Measurements from ENCODE around the gene TRRAP.

The TRRAP gene

GRCh38 chr7:98996150-98996552 is 117.8 kb downstream of the TRRAP start:
- H3K36me3 ChIP-seq = peaks cover 45 to 83% (median 72%) of the 10 kb centered on the region in 3 donors
- H3K4me1 ChIP-seq = peaks cover 0 to 7% (median 0%) of the 10 kb centered on the region in 4 donors
- H3K27ac ChIP-seq = no peak overlapping the region
- H3K4me3 ChIP-seq = no peak overlapping the region
- TF ChIP-seq CTCF (IDR thresholded peaks at IDR 0.05) = no peak
- DNase-seq = no peak
- no peaks in the 10 kb centered on the region for H3K9me3 ChIP-seq
- H3K27me3 ChIP-seq = no peaks in the 10 kb centered on the region
- intact Hi-C loops (cut with DNase I; ENCODE audit: low total_unique reads) = no loop called here

- H3K27me3 ChIP-seq = no peaks in the 10 kb centered on the region
- no peaks in the 10 kb centered on the region for H3K9me3 ChIP-seq
- intact Hi-C loops (cut with DNase I; ENCODE audit: low total_unique reads) = no loop called here
- DNase-seq = peak; percentile 18 to 25
- TF ChIP-seq CTCF (IDR thresholded peaks at IDR 0.05) = no peak
- H3K27ac ChIP-seq = peak overlapping the region in 1 of 2 donors; percentile 31
- peaks cover 34 to 83% (median 67%) of the 10 kb centered on the region in 3 donors for H3K36me3 ChIP-seq
- no peak overlapping the region for H3K4me3 ChIP-seq
- peaks cover 0 to 7% (median 0%) of the 10 kb centered on the region in 4 donors for H3K4me1 ChIP-seq
Measured at GRCh38 chr7:98997846-98998245, 119.5 kb downstream of the TRRAP start.

GRCh38 chr7:98998821-98999725 is 120.7 kb downstream of the TRRAP start:
- peaks cover 24 to 83% (median 66%) of the 10 kb centered on the region in 3 donors for H3K36me3 ChIP-seq
- no peaks in the 10 kb centered on the region for H3K27me3 ChIP-seq

GRCh38 chr7:99000196-99000903 is 122.0 kb downstream of the TRRAP start:
- TF ChIP-seq CTCF (IDR thresholded peaks at IDR 0.05) = no peak
- Histone ChIP-seq H3K27me3 (no peaks in the 10 kb centered on the region), H3K4me1 (peaks cover 0 to 7% (median 0%) of the 10 kb centered on the region in 4 donors), H3K9me3 (no peaks in the 10 kb centered on the region), H3K27ac (no peak overlapping the region), H3K4me3 (no peak overlapping the region), H3K36me3 (peaks cover 25 to 83% (median 64%) of the 10 kb centered on the region in 3 donors)
- DNase-seq = peak in 1 of 2 donors; percentile 52
- intact Hi-C loops (cut with DNase I; ENCODE audit: low total_unique reads) = no loop called here

More at GRCh38 chr7:98998821-98999725, 120.7 kb downstream of the TRRAP start:
- peak in 1 of 2 donors; percentile 27 for DNase-seq
- no peak overlapping the region for H3K4me3 ChIP-seq
- peaks cover 0 to 7% (median 0%) of the 10 kb centered on the region in 4 donors for H3K4me1 ChIP-seq
- TF ChIP-seq CTCF (IDR thresholded peaks at IDR 0.05) = no peak
- intact Hi-C loops (cut with DNase I; ENCODE audit: low total_unique reads) = no loop called here
- no peaks in the 10 kb centered on the region for H3K9me3 ChIP-seq
- no peak overlapping the region for H3K27ac ChIP-seq

- Histone ChIP-seq H3K9me3 (no peaks in the 10 kb centered on the region), H3K4me1 (peaks cover 0 to 7% (median 0%) of the 10 kb centered on the region in 4 donors), H3K27ac (no peak overlapping the region), H3K4me3 (no peak overlapping the region), H3K27me3 (no peaks in the 10 kb centered on the region), H3K36me3 (peaks cover 31 to 83% (median 65%) of the 10 kb centered on the region in 3 donors)
- no peak for DNase-seq
- intact Hi-C loops (cut with DNase I; ENCODE audit: low total_unique reads) = no loop called here
- TF ChIP-seq CTCF (IDR thresholded peaks at IDR 0.05) = no peak
Measured at GRCh38 chr7:99000904-99001465, 122.7 kb downstream of the TRRAP start.
